Activated T-cell treated with anti-CD3 and anti-CD28 coated beads, Interleukin-2, amount 50 U/mL, for 4 hours (primary cell): ENCODE data around the gene IGF1. TPM values are rescaled to one million over a fixed set of nuclear protein-coding genes. Genes with fewer than 3 reads are reported as not detected.

Experiments
- ATAC-seq, 2 donors: fragments of 200-7000 bp; cut with Tn5 transposase; one replicate each; pipeline ENCODE4 v1.10.0; 2021
- DNase-seq: peaks from one replicate; pipeline ENCODE4 v3.0.0-alpha.2; 2020
- H3K27me3 Mint-ChIP-seq: one replicate; pipeline ENCODE4 v1.8.0; 2021; ENCODE audit warnings: low read depth, mixed read lengths
- H3K36me3 Mint-ChIP-seq: one replicate; pipeline ENCODE4 v1.8.0; 2022; ENCODE audit warnings: mixed read lengths; ENCODE audit not compliant: insufficient read depth
- H3K4me1 Mint-ChIP-seq: one replicate; pipeline ENCODE4 v1.8.0; 2021; ENCODE audit warnings: low read depth, mixed read lengths
- H3K4me3 Mint-ChIP-seq: one replicate; pipeline ENCODE4 v1.8.0; 2021; ENCODE audit warnings: mild to moderate bottlenecking, moderate library complexity, mixed read lengths
- H3K9me3 Mint-ChIP-seq: one replicate; pipeline ENCODE4 v1.8.0; 2021; ENCODE audit warnings: mixed read lengths
- total RNA-seq, 3 donors: library from RNA; stranded (reverse); gene quantifications; one replicate each; pipeline ENCODE4 v1.2.1, GENCODE V29; 2021

The IGF1 gene
- total RNA-seq, 3 donors from 2014 or later = 0.33 to 0.51 (median 0.50) TPM

DNA sequence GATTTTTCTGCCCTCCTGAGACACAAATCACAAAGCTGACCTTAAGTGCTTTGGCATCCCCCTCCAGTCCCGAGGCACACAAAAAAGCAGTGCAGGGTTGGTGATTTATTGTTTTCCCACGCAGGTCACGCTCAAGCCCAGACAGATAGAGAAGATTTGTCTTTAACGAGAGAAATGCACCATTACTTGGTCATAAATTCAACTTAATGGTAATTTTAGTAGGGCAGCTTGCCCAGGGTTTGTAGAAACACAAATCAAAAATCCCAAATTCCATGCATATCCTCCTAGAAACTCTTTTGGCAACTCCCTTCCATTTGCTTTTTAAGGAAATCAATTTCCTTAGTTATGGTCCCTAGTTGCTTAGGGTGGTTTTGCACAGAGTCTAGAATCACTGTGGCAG, 132.6 kb downstream of the IGF1 start:
- Mint-ChIP-seq H3K4me1 (no peaks in the 10 kb centered on the region), H3K36me3 (no peaks in the 10 kb centered on the region), H3K4me3 (no peak overlapping the region), H3K27me3 (no peaks in the 10 kb centered on the region), H3K9me3 (peaks cover 10% of the 10 kb centered on the region)
- ATAC-seq (no peak), DNase-seq (no peak)
